GM19455 (cell line): Measurements from ENCODE around the gene GSTO2.
A peak's percentile ranks its signal among the peaks of the same experiment; 100 is the strongest.

ENCODE experiments used
- ATAC-seq: cut with Tn5 transposase; IDR thresholded peaks from one replicate; pipeline ENCODE4 v1.9.1; 2021; ENCODE audit not compliant: unreplicated experiment

Gene GSTO2

GRCh38 chr10:104324931-104325330, 55.9 kb downstream of the GSTO2 start:
- no peak for ATAC-seq

- ATAC-seq = no peak
Measured at GRCh38 chr10:104325436-104326435, 56.8 kb downstream of the GSTO2 start.

DNA sequence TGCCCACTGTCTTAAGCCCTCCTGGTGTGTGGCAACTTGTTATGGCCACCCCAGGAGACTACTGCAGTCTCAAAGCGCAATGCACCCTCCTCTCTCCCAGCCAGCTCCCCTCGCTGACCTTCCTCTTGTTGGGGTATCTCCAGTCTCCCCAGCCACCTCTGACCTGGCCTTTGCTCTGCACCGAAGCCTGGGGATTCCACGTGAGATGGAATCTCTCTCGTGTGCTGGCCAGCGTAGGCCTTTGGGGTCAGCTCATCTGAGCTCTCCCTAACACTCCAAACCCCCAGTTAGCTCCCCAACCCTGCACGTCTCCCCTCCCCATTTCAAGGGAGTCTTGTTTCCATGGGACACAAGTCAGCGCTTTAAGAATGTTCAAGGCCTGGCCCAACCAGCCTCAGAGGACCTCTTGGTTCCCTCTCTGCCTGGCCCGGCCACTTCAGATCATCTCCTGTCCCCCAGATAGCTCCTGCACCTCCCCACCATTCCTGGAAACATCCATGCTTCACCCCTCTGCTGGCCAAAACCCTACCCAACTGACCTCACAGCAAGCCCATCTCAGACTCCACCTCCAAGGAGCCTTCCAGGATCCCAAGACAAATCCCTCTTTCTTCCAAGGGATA, 58.1 kb downstream of the GSTO2 start:
- no peak for ATAC-seq

DNA sequence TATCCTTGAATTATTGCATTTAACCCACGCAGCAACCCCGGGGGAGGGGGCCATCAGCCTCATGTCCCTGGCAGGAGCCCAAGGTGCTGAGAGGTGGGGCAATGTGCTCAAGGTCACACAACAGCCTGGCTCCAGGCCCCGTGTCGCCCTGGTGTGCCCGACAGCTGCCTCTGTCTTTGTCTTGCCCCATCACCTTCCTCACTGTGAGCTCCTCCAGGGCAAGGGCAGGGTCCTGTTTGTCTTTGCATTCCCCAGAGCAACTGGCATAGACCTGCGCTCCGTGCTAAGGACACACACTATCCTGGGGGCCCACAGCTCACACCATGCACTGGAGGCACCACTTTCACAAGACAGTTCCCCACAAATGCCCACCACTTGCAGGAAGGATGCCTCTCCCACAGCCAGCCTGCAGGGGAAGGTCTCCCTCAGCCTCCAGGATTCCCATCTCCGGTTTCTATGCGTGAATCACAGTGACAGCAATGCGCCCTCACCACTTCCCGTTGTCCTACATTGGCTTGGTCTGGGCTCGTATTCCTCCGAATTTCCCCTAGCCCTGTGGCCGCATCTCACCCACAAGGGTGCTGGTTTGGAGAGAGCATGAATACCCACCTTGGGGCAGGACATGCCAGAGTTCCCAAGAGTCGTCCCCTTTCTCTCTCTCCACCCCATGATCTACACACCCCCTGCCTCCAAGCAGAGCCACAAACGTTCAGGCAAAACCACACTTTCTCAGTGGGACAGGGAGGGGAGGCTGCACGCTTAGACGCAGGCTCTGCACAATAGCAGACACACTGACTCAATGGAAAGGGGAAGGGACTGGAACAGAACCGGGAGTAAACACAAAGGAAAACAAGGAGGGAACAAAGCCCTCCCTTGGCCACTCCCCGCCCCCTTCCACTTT, 59.0 kb downstream of the GSTO2 start:
- no peak for ATAC-seq

GRCh38 chr10:104328646-104328895, 59.6 kb downstream of the GSTO2 start:
- no peak for ATAC-seq

DNA sequence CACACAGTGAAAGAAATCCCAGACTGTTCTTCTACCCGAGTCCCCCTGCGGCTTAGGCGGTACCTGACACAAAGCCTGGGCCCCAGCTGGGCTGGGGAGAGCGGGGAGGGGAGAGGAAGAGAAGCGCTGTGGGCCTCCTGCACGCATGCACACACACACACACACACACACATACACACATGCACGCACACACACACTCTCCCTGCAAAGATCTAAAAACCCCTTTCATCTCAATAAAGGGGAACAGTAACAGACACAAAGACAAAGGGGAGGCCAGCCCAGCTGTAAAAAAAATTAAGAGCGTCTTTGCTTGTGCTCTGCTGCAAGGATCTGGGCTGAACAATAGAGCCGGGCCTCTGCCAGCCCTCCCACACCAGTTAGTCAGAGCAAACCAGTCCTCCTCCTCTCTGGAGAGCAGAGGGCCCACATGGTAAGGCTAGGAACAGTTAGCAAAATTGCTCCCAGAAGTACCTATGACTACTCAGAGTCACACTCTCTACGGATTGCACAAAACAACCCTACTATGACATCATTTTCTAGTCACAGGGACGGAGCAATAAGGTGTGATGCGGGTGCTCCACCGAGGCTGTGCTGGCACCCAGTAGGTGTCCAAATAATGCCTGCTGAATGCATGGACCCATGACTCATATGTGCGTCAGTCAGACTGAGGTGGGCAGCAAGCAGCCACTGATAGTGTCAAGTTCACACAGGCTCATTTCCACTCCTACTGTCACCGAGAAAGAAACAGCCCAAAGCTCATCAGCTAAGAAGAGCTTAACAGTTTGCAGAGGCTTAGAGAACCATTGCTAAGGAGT, 60.1 kb downstream of the GSTO2 start:
- ATAC-seq = peak; percentile 43

- no peak for ATAC-seq
Measured at GRCh38 chr10:104329735-104330134, 60.8 kb downstream of the GSTO2 start.

GRCh38 chr10:104330168-104331110, 61.5 kb downstream of the GSTO2 start:
- no peak for ATAC-seq

GRCh38 chr10:104331208-104331838, 62.3 kb downstream of the GSTO2 start:
- no peak for ATAC-seq

- no peak for ATAC-seq
Measured at GRCh38 chr10:104332243-104333031, 63.5 kb downstream of the GSTO2 start.

GRCh38 chr10:104333032-104333727, 64.2 kb downstream of the GSTO2 start:
- ATAC-seq = no peak

GRCh38 chr10:104333728-104334373, 64.9 kb downstream of the GSTO2 start:
- no peak for ATAC-seq

GRCh38 chr10:104334561-104334960, 65.6 kb downstream of the GSTO2 start:
- ATAC-seq = no peak

- no peak for ATAC-seq
Measured at GRCh38 chr10:104334965-104335650, 66.1 kb downstream of the GSTO2 start.

DNA sequence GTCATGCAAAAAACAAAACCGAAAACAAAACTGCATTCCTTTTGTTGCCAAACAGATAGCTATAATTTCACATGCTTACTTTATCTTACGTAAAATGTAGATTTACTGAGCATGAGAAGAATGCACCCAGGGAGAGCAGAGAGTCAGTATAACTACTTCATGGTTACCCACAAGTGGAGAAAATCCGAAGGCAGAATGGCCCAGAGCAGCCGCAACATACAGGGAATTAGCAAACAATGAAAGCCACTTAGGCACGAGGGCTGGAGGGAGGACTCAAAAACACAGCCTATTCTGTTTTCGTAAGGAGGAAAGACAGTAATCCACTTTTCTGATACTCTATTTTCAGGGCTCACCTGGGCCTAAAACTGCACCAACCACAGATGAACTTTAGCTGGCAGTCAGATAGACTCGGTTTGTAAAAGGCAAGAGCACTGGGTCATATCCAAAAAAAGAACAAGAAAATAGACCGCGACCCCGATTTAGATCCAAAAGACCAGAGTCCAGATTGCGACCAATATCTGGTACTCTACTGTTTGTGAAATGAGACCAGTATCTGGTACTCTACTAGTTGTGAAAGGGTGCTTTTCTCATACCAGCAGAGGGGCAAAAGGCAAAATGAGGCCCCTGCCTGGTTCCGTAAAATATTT, 68.0 kb downstream of the GSTO2 start:
- no peak for ATAC-seq

DNA sequence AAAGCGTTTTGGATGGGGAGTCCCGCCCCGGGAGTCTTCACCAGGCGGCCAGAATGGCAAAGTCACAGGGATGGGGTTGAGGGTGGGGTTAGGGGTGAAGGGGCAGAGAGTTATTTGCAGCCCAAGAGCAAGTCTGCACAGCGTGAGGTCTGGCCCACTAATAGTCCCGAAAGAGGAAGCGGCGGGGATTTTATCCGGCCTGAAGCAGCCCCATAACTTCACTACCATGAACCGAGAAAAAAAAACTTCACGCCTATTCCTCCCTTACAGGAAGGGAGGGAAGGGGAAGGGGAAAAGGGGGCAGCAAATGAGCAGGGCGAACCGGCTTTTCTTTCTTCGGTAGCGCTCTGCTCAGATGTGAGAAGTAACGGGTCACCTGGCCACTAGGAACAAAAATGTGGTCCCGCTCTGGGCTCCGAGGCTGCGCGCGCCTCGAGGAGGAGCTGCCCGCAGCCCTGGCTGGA, 68.6 kb downstream of the GSTO2 start:
- peak; percentile 48 for ATAC-seq
